Small intestine (tissue), 7 donors: ENCODE data around the gene NEK11. TPM values are rescaled to one million over a fixed set of nuclear protein-coding genes. Genes with fewer than 3 reads are reported as not detected.

Experiments used
- DNase-seq, 2 donors: peaks; one replicate each; pipeline versions ENCODE4 v3.0.0 to v3.0.0-alpha.2; 2013
- FAIRE-seq: peaks from 2 replicates; lab custom pipeline; 2012; peaks lifted over from hg19 to GRCh38; lab: Jason Lieb, UNC
- H3K27ac ChIP-seq, 3 donors: one replicate each; pipeline ENCODE4 v1.5.1; 2013; ENCODE audit warnings: low read length in 2 of 3, mild to moderate bottlenecking in 2 of 3, control low read depth in 1 of 3, inconsistent platforms in 1 of 3, low read depth in 1 of 3, moderate library complexity in 1 of 3
- H3K27me3 ChIP-seq, 3 donors: one replicate each; pipeline ENCODE4 v1.6.1; 2013; ENCODE audit warnings: low read length in 3 of 3, inconsistent platforms in 1 of 3; ENCODE audit not compliant: control insufficient read depth in 3 of 3, insufficient read depth in 3 of 3
- H3K36me3 ChIP-seq, 3 donors: one replicate each; pipeline ENCODE4 v1.6.1; 2013; ENCODE audit warnings: low read length in 3 of 3, inconsistent platforms in 1 of 3, low read depth in 1 of 3, mild to moderate bottlenecking in 1 of 3, moderate library complexity in 1 of 3; ENCODE audit not compliant: control insufficient read depth in 3 of 3, insufficient read depth in 2 of 3
- H3K4me1 ChIP-seq, 3 donors: one replicate each; pipeline ENCODE4 v1.6.1; 2013; ENCODE audit warnings: low read length in 2 of 3, inconsistent platforms in 1 of 3, low read depth in 1 of 3, mild to moderate bottlenecking in 1 of 3, moderate library complexity in 1 of 3; ENCODE audit not compliant: control insufficient read depth in 3 of 3, insufficient read depth in 2 of 3
- H3K4me3 ChIP-seq, 3 donors: one replicate each; pipeline ENCODE4 v1.5.1; 2013; ENCODE audit warnings: low read length in 3 of 3, control low read depth in 1 of 3, inconsistent platforms in 1 of 3, low read depth in 1 of 3, mild to moderate bottlenecking in 1 of 3, moderate library complexity in 1 of 3
- H3K9me3 ChIP-seq, 2 donors: one replicate each; pipeline ENCODE4 v1.6.1; 2013; ENCODE audit warnings: low read depth in 1 of 2, low read length in 1 of 2; ENCODE audit not compliant: control insufficient read depth in 2 of 2, insufficient read depth in 1 of 2
- WGBS, 3 donors: extraction: QIAGEN DNeasy Blood & Tissue Kit; methylation state at CpG; one replicate each; pipeline ENCODE4 v1.1.7; 2013; 5-methylcytosine and 5-hydroxymethylcytosine counted together
- polyA plus RNA-seq, 4 donors: library from polyadenylated mRNA; stranded (reverse) in 3 of 4; unstranded in 1 of 4; fragments of 200-250 nt in 3 of 4; fragments of 120-200 nt in 1 of 4; gene quantifications; one replicate each; pipeline versions ENCODE4 v1.2.1 to v1.2.3, GENCODE V29; 2013
- donor health status: healthy with polysubstance abuse.
- donor health status: control.
- donor health status: control.
- donor health status: Bipolar disorder and iron deficiency.
- donor health status: healthy.

The NEK11 gene
- polyA plus RNA-seq, 4 donors: 0.81 to 11.0 (median 1.2) TPM

DNA sequence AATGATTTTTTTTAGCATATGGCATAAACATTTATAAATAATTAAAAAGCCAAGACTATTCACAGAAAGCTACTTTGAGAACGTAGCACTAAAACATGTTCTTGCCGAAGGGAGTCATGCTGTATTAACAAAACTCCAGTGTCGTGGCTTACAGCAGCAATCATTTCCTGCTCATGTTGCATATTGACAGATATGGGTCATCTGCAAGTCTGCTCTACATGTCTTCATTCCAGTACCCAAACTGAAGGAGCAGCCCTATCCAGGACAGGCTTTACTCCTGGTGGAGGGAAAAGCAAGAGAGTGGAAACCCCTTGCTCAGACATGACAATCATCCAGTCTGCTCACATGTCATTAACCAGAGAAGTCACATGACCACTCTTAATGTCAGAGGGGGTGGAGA is 87.6 kb downstream of the NEK11 start:
- DNase-seq (no peak), FAIRE-seq (no peak)
- Histone ChIP-seq H3K4me3 (no peak overlapping the region), H3K36me3 (no peaks in the 10 kb centered on the region), H3K27ac (no peak overlapping the region), H3K27me3 (no peaks in the 10 kb centered on the region), H3K4me1 (no peaks in the 10 kb centered on the region), H3K9me3 (no peaks in the 10 kb centered on the region)
- WGBS, 3 donors: 53 to 83% (median 80%) methylated on average over 3 of the region's 3 CpGs

- Histone ChIP-seq H3K9me3 (peaks cover 0 to 14% of the 10 kb centered on the region in 2 donors), H3K4me3 (no peak overlapping the region), H3K36me3 (no peaks in the 10 kb centered on the region), H3K4me1 (no peaks in the 10 kb centered on the region), H3K27me3 (no peaks in the 10 kb centered on the region), H3K27ac (no peak overlapping the region)
- FAIRE-seq (no peak), DNase-seq (no peak)
Observed at GRCh38 chr3:131125684-131126083, 99.0 kb downstream of the NEK11 start.

- no peak for FAIRE-seq
- no peaks in the 10 kb centered on the region for H3K9me3 ChIP-seq
- H3K4me1 ChIP-seq: no peaks in the 10 kb centered on the region
- no peak for DNase-seq
- WGBS, 3 donors: 86 to 97% (median 97%) methylated on average over 1 of the region's 1 CpG
- no peak overlapping the region for H3K4me3 ChIP-seq
- no peaks in the 10 kb centered on the region for H3K27me3 ChIP-seq
- no peak overlapping the region for H3K27ac ChIP-seq
- H3K36me3 ChIP-seq: peaks cover 0 to 8% (median 0%) of the 10 kb centered on the region in 3 donors
Observed at GRCh38 chr3:131140891-131141290, 114.2 kb downstream of the NEK11 start.

- Histone ChIP-seq H3K4me3 (no peak overlapping the region), H3K27ac (no peak overlapping the region), H3K36me3 (peaks cover 0 to 8% (median 0%) of the 10 kb centered on the region in 3 donors), H3K9me3 (no peaks in the 10 kb centered on the region), H3K4me1 (no peaks in the 10 kb centered on the region), H3K27me3 (no peaks in the 10 kb centered on the region)
- FAIRE-seq (no peak), DNase-seq (no peak)
- 94 to 98% (median 98%) methylated on average over 2 of the region's 2 CpGs for WGBS, 3 donors
Observed at GRCh38 chr3:131141770-131142169, 115.1 kb downstream of the NEK11 start.

DNA sequence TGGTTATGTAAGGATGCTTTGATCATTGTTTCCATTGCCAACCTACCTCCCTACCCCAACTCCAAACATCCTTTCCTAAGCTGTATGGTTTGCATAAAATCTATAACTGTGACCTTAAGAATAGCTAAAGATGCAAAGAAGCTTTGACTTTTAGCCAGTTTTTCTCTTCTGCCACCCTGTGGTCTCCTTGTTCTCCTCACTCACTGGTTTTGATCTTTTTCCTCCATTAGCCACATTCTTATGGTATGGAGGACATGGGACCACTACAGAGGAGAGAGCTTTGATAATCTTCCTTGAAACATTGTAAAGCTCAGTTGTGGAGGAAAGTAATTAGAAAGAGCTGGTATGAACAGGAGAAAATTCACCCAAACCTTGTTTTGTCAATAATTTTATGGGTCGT is 115.9 kb downstream of the NEK11 start:
- H3K27ac ChIP-seq: no peak overlapping the region
- WGBS, 3 donors: 88 to 96% (median 94%) methylated on average over 1 of the region's 1 CpG

DNA sequence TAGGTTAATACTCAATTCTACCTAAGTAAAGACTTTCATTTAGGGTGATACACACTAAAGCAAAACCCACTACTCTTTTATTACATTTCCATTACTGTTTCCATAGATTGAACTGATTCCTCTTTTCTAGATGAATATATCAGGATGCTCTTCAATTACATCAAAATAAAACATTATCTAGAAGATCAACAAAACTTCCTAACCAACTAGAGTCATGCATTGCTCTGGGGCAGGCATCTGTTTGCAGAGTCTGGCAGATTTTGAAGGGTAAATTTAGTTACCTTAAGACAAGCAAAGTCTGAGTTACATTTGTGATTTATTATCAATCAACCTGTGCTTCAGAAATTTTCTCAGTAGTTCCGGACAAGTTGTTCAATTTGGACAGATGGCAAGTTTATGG is 117.1 kb downstream of the NEK11 start:
- 83 to 94% (median 93%) methylated on average over 1 of the region's 1 CpG for WGBS, 3 donors
- no peaks in the 10 kb centered on the region for H3K9me3 ChIP-seq
- H3K4me3 ChIP-seq: no peak overlapping the region
- FAIRE-seq: no peak
- no peak overlapping the region for H3K27ac ChIP-seq
- no peaks in the 10 kb centered on the region for H3K27me3 ChIP-seq
- DNase-seq: no peak
- H3K4me1 ChIP-seq: no peaks in the 10 kb centered on the region
- H3K36me3 ChIP-seq: peaks cover 0 to 3% (median 0%) of the 10 kb centered on the region in 3 donors

More for the DNA sequence above, 115.9 kb downstream of the NEK11 start:
- Histone ChIP-seq H3K27me3 (no peaks in the 10 kb centered on the region), H3K4me1 (no peaks in the 10 kb centered on the region), H3K9me3 (no peaks in the 10 kb centered on the region), H3K4me3 (no peak overlapping the region), H3K36me3 (peaks cover 0 to 8% (median 0%) of the 10 kb centered on the region in 3 donors)
- no peak for FAIRE-seq
- no peak for DNase-seq

DNA sequence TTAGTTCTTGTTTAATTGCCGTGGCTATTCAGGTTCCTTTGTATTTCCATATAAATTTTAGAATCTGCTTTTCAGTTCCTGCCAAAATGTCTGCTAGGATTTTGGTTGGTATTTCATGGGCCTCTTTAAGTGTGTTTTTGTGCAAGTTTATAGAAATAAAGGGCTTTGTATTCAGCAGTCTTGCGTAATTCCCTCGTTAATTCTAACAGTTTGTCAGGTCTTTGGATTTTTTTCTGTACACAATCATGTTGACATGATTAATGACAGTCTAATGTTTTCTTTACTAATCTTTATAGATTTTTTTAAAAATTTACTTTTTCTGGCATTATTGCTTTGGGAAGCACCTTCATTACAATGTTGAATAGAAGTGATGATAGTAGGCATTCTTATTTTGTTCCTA is 120.9 kb downstream of the NEK11 start:
- H3K9me3 ChIP-seq: no peaks in the 10 kb centered on the region
- H3K4me1 ChIP-seq: no peaks in the 10 kb centered on the region
- no peak overlapping the region for H3K4me3 ChIP-seq
- no peaks in the 10 kb centered on the region for H3K27me3 ChIP-seq
- no peak overlapping the region for H3K27ac ChIP-seq
- WGBS, 3 donors: 72 to 78% (median 75%) methylated on average over 3 of the region's 3 CpGs
- DNase-seq: no peak
- no peak for FAIRE-seq
- H3K36me3 ChIP-seq: no peaks in the 10 kb centered on the region

DNA sequence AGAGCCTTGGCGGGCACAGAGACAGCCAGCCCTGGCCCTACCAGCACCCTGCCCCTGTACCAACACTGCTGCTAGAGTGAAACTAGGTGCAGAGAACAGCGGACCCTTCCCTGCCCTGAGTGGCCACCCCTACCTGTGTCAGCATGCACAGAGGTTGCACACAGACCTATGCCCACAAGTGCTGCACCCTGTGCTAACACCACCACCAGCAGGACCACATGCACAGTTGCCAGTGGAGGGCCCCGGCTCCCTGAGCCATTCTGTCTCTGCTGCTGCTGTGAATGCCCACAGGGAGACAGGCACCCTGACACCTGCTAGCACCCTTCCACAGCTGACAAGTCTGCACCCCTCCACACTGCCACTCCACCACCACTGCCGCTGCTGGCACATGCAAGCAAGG is 131.8 kb downstream of the NEK11 start:
- 93 to 96% (median 94%) methylated on average over 4 of the region's 4 CpGs for WGBS, 3 donors
- Histone ChIP-seq H3K9me3 (no peaks in the 10 kb centered on the region), H3K27me3 (no peaks in the 10 kb centered on the region), H3K4me3 (no peak overlapping the region), H3K36me3 (no peaks in the 10 kb centered on the region), H3K27ac (no peak overlapping the region), H3K4me1 (no peaks in the 10 kb centered on the region)
- no peak for FAIRE-seq
- no peak for DNase-seq

GRCh38 chr3:131162516-131162915 is 135.8 kb downstream of the NEK11 start:
- H3K36me3 ChIP-seq: no peaks in the 10 kb centered on the region
- no peaks in the 10 kb centered on the region for H3K9me3 ChIP-seq
- FAIRE-seq (no peak), DNase-seq (no peak)
- H3K4me3 ChIP-seq: no peak overlapping the region
- 64 to 78% (median 69%) methylated on average over 5 of the region's 5 CpGs for WGBS, 3 donors
- H3K27me3 ChIP-seq: no peaks in the 10 kb centered on the region
- no peaks in the 10 kb centered on the region for H3K4me1 ChIP-seq
- no peak overlapping the region for H3K27ac ChIP-seq
